Gastrocnemius medialis (tissue), 4 donors: ENCODE measurements around the gene TFRC. TPM values are rescaled to one million over a fixed set of nuclear protein-coding genes. Genes with fewer than 3 reads are reported as not detected.
"Not testable (repeated sequence)": the region's sequence is repeated elsewhere in the genome, so short reads cannot be mapped to it uniquely, and the experiment has no call there.

Source experiments
- ATAC-seq, 2 donors: fragments of 150-250 bp; one replicate each; pipeline ENCODE4 v1.9.1; 2016
- DNase-seq, 2 donors: peaks; one replicate each; pipeline ENCODE4 v3.0.0-alpha.2; 2019
- H3K27ac ChIP-seq, 4 donors: fragments of 200-600 bp; sonication (generic); 1 replicate in 1 of 4; 2 replicates in 3 of 4; pipeline ENCODE4 v1.5.1; 2016 to 2018; ENCODE audit warnings: mild to moderate bottlenecking in 2 of 4, moderate library complexity in 1 of 4
- H3K27me3 ChIP-seq, 3 donors: fragments of 200-600 bp; sonication (generic) in 2 of 3; 1 replicate in 1 of 3; 2 replicates in 2 of 3; pipeline versions ENCODE4 v1.5.1 to v1.6.0; 2016 to 2019; ENCODE audit warnings: mild to moderate bottlenecking in 1 of 3, moderate library complexity in 1 of 3
- H3K36me3 ChIP-seq, 2 donors: fragments of 200-600 bp; sonication (generic) in 1 of 2; one replicate each; pipeline ENCODE4 v1.5.1; 2017 to 2018
- H3K4me1 ChIP-seq, 2 donors: fragments of 200-600 bp; sonication (generic) in 1 of 2; one replicate each; pipeline ENCODE4 v1.5.1; 2016 to 2017; ENCODE audit warnings: mild to moderate bottlenecking in 2 of 2
- H3K4me3 ChIP-seq, 4 donors: fragments of 200-600 bp; sonication (generic) in 3 of 4; 1 replicate in 1 of 4; 2 replicates in 3 of 4; pipeline ENCODE4 v1.5.1; 2016 to 2019; ENCODE audit warnings: mild to moderate bottlenecking in 2 of 4
- H3K9me3 ChIP-seq, 3 donors: fragments of 200-600 bp; sonication (generic) in 2 of 3; 1 replicate in 1 of 3; 2 replicates in 2 of 3; pipeline ENCODE4 v1.5.1; 2016 to 2019
- POLR2A ChIP-seq, 2 donors: fragments of 450-650 bp; IDR thresholded peaks; one replicate each; pipeline ENCODE4 v1.6.1; 2017; ENCODE audit warnings: antibody characterized with exemption in 2 of 2, mild to moderate bottlenecking in 2 of 2, moderate library complexity in 2 of 2
- in situ Hi-C, 4 donors: fragments of 200-750 bp; cut with MboI; loops; one replicate each; pipeline versions ENCODE4 v1.15.0 to v1.8.0; 2017; ENCODE audit warnings: low sequenced_read_pairs in 4 of 4
- intact Hi-C: fragments of 100-400 bp; cut with DNase I; formaldehyde crosslinking; loops from one replicate; pipeline ENCODE4 v1.15.1; 2023; ENCODE audit warnings: low total_unique reads
- total RNA-seq, 4 donors: library from RNA; depleted of rRNA; stranded (reverse); fragments of >200 nt; gene quantifications; one replicate each; pipeline versions ENCODE4 v1.1.0 to v1.2.3, GENCODE V29; 2016
- TF ChIP-seq, protein P1 (sequence below), 5 experiments: fragments of 450-650 bp in 3 of 5; fragments of 200-600 bp in 2 of 5; sonication (generic) in 2 of 5; IDR thresholded peaks in 4 of 5; conservative IDR thresholded peaks in 1 of 5; 1 replicate in 4 of 5; 2 replicates in 1 of 5; pipeline ENCODE4 v1.5.1; 2016 to 2019; ENCODE audit warnings: antibody characterized with exemption in 5 of 5, mild to moderate bottlenecking in 3 of 5, moderate library complexity in 3 of 5

The TFRC gene
- total RNA-seq, 4 donors from 2014 or later, result 23.1 to 162 (median 56.3) TPM

DNA sequence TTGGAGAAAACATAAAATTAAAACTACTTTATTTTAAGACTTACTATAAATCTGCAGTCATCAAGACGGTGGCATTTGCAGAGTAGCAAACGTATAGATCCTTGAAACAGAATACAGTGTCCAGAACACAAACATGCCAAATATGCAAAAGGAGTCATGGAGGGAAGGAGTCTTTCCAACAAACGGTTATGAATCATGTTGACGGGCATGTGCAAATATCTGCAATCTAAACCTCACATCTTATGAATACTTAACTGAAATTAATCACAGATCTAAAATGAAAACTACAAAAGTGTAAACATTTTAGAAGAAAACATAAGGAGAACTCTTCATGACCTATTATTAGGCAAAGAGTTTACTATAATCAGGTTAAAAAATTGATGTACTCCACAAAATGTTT is 69.4 kb downstream of the TFRC start:
- in situ Hi-C loops, result no loop called here
- peaks cover 0 to 4% of the 10 kb centered on the region in 2 donors for H3K4me1 ChIP-seq
- no peak for ATAC-seq
- intact Hi-C loops, result no loop called here
- H3K27me3 ChIP-seq, result peaks cover 0 to 4% (median 0%) of the 10 kb centered on the region in 3 donors
- no peak for DNase-seq
- no peaks in the 10 kb centered on the region for H3K36me3 ChIP-seq
- H3K27ac ChIP-seq, result no peak overlapping the region
- no peaks in the 10 kb centered on the region for H3K9me3 ChIP-seq
- TF ChIP-seq POLR2A (IDR thresholded peaks at IDR 0.05), result no peak
- TF ChIP-seq, protein P1, sequence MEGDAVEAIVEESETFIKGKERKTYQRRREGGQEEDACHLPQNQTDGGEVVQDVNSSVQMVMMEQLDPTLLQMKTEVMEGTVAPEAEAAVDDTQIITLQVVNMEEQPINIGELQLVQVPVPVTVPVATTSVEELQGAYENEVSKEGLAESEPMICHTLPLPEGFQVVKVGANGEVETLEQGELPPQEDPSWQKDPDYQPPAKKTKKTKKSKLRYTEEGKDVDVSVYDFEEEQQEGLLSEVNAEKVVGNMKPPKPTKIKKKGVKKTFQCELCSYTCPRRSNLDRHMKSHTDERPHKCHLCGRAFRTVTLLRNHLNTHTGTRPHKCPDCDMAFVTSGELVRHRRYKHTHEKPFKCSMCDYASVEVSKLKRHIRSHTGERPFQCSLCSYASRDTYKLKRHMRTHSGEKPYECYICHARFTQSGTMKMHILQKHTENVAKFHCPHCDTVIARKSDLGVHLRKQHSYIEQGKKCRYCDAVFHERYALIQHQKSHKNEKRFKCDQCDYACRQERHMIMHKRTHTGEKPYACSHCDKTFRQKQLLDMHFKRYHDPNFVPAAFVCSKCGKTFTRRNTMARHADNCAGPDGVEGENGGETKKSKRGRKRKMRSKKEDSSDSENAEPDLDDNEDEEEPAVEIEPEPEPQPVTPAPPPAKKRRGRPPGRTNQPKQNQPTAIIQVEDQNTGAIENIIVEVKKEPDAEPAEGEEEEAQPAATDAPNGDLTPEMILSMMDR (IDR thresholded peaks at IDR 0.05 in 4 of 5, conservative IDR thresholded peaks at IDR 0.05 in 1 of 5), result no peak
- no peak overlapping the region for H3K4me3 ChIP-seq

- Histone ChIP-seq H3K4me1 (no peaks in the 10 kb centered on the region), H3K27me3 (peaks cover 0 to 4% (median 0%) of the 10 kb centered on the region in 3 donors), H3K36me3 (no peaks in the 10 kb centered on the region), H3K9me3 (no peaks in the 10 kb centered on the region), H3K27ac (no peak overlapping the region), H3K4me3 (no peak overlapping the region)
- in situ Hi-C loops, result no loop called here
- intact Hi-C loops, result no loop called here
- TF ChIP-seq POLR2A (IDR thresholded peaks at IDR 0.05), result no peak
- TF ChIP-seq, protein P1 (IDR thresholded peaks at IDR 0.05 in 4 of 5, conservative IDR thresholded peaks at IDR 0.05 in 1 of 5), result no peak
- DNase-seq (no peak), ATAC-seq (no peak)
Observed at GRCh38 chr3:196009456-196009855, 72.4 kb downstream of the TFRC start.

GRCh38 chr3:196008929-196009328 is 73.0 kb downstream of the TFRC start:
- Histone ChIP-seq H3K9me3 (no peaks in the 10 kb centered on the region), H3K36me3 (no peaks in the 10 kb centered on the region), H3K27ac (no peak overlapping the region), H3K27me3 (peaks cover 0 to 4% (median 0%) of the 10 kb centered on the region in 3 donors), H3K4me1 (no peaks in the 10 kb centered on the region), H3K4me3 (no peak overlapping the region)
- DNase-seq, result no peak
- intact Hi-C loops, result no loop called here
- TF ChIP-seq, protein P1 (IDR thresholded peaks at IDR 0.05 in 4 of 5, conservative IDR thresholded peaks at IDR 0.05 in 1 of 5), result no peak
- TF ChIP-seq POLR2A (IDR thresholded peaks at IDR 0.05), result no peak
- ATAC-seq, result no peak
- in situ Hi-C loops, result no loop called here

- no peaks in the 10 kb centered on the region for H3K9me3 ChIP-seq
- H3K27ac ChIP-seq, result no peak overlapping the region
- no peak for DNase-seq
- H3K4me3 ChIP-seq, result no peak overlapping the region
- no peaks in the 10 kb centered on the region for H3K4me1 ChIP-seq
- TF ChIP-seq, protein P1 (IDR thresholded peaks at IDR 0.05 in 4 of 5, conservative IDR thresholded peaks at IDR 0.05 in 1 of 5), result no peak
- no peak for TF ChIP-seq POLR2A (IDR thresholded peaks at IDR 0.05)
- intact Hi-C loops (no loop called here), in situ Hi-C loops (no loop called here)
- peaks cover 0 to 4% (median 0%) of the 10 kb centered on the region in 3 donors for H3K27me3 ChIP-seq
- no peaks in the 10 kb centered on the region for H3K36me3 ChIP-seq
- ATAC-seq, result no peak
Observed at GRCh38 chr3:196008387-196008786, 73.5 kb downstream of the TFRC start.

- intact Hi-C loops, result no loop called here
- Histone ChIP-seq H3K27me3 (peaks cover 0 to 4% (median 0%) of the 10 kb centered on the region in 3 donors), H3K36me3 (no peaks in the 10 kb centered on the region), H3K9me3 (no peaks in the 10 kb centered on the region), H3K4me1 (no peaks in the 10 kb centered on the region), H3K4me3 (no peak overlapping the region), H3K27ac (no peak overlapping the region)
- TF ChIP-seq, protein P1 (IDR thresholded peaks at IDR 0.05 in 4 of 5, conservative IDR thresholded peaks at IDR 0.05 in 1 of 5), result no peak
- no peak for TF ChIP-seq POLR2A (IDR thresholded peaks at IDR 0.05)
- in situ Hi-C loops, result no loop called here
- DNase-seq, result no peak
- no peak for ATAC-seq
Observed at GRCh38 chr3:196007744-196008335, 74.0 kb downstream of the TFRC start.

DNA sequence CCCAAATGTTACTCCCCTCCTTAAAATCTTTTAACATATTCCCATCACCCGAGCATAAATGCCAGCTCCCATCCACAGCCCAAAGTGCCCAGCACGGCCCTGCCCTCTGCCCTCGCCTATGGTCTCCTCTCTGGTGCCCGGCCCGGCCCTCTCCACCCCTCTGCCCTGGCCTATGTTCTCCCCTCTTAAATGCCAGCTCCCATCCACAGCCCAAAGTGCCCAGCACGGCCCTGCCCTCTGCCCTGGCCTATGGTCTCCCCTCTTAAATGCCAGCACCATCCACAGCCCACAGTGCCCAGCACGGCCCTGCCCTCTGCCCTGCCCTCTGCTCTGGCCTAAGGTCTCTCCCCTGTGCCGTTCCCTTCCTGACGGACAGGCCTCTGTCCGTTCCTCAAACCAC is 76.6 kb downstream of the TFRC start:
- in situ Hi-C loops, ATAC-seq: not testable (repeated sequence)

DNA sequence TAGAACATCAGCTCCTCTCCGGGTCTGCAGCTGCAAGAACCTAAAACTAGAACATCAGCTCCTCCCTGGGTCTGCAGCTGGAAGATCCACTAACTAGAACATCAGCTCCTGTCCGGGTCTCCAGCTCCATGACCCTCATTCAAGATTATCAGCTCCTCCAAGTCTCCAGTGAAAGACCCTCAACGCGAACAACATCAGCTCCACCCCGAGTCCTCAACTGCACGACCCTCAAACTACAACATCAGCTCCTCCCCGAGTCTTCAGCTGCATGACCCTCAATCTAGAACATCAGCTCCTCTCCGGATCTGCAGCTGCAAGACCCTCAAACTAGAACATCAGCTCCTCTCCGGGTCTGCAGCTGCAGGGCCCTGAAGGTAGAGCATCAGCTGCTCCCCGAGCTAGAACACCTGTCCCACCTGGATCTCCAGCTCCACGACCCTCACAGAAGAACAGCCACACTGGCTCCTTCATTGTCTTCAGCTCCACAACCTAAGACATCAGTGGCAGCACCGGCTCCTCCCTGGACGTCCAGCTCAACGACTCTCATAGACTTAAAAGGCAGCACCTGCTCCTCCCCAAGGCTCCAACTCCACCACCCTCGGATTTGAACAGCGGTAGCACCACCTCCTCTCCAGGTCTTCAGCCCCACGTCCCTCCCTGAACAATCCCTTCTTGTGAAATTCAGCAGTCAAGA is 77.4 kb downstream of the TFRC start:
- H3K36me3 ChIP-seq, H3K9me3 ChIP-seq, in situ Hi-C loops, intact Hi-C loops, H3K4me3 ChIP-seq, H3K27ac ChIP-seq, DNase-seq, ATAC-seq, H3K4me1 ChIP-seq: not testable (repeated sequence)
- H3K27me3 ChIP-seq, result peaks cover 1 to 10% (median 9%) of the 10 kb centered on the region in 3 donors

More for the DNA sequence above, 76.6 kb downstream of the TFRC start:
- H3K36me3 ChIP-seq, H3K27ac ChIP-seq, intact Hi-C loops, DNase-seq, H3K9me3 ChIP-seq, H3K4me3 ChIP-seq, H3K4me1 ChIP-seq, H3K27me3 ChIP-seq: not testable (repeated sequence)
